GM19351 (cell line): ENCODE results near the gene TTLL12.

Experiments
- ATAC-seq: cut with Tn5 transposase; IDR thresholded peaks from one replicate; pipeline ENCODE4 v1.9.1; 2021; ENCODE audit warnings: mild to moderate bottlenecking, moderate library complexity; ENCODE audit not compliant: unreplicated experiment

TTLL12 gene

GRCh38 chr22:43131773-43132501, 55.0 kb downstream of the TTLL12 start:
- no peak for ATAC-seq

GRCh38 chr22:43129426-43130425, 57.2 kb downstream of the TTLL12 start:
- no peak for ATAC-seq

GRCh38 chr22:43128928-43129424, 58.0 kb downstream of the TTLL12 start:
- ATAC-seq, result no peak

GRCh38 chr22:43128116-43128515, 58.8 kb downstream of the TTLL12 start:
- no peak for ATAC-seq

- ATAC-seq, result no peak
Observed at GRCh38 chr22:43127166-43127908, 59.6 kb downstream of the TTLL12 start.

GRCh38 chr22:43126501-43127165, 60.3 kb downstream of the TTLL12 start:
- ATAC-seq, result no peak

- ATAC-seq, result peak; percentile 70
Observed at GRCh38 chr22:43118953-43119458, 67.9 kb downstream of the TTLL12 start.

GRCh38 chr22:43118024-43118849, 68.7 kb downstream of the TTLL12 start:
- peak; percentile 10 for ATAC-seq

- ATAC-seq, result no peak
Observed at GRCh38 chr22:43116932-43117331, 70.0 kb downstream of the TTLL12 start.
